ENCODE data around the gene GDPD5. TPM values are rescaled to one million over a fixed set of nuclear protein-coding genes. Genes with fewer than 3 reads are reported as not detected.

The GDPD5 gene
- polyA plus RNA-seq, 1 experiment, result 1.4 TPM

DNA sequence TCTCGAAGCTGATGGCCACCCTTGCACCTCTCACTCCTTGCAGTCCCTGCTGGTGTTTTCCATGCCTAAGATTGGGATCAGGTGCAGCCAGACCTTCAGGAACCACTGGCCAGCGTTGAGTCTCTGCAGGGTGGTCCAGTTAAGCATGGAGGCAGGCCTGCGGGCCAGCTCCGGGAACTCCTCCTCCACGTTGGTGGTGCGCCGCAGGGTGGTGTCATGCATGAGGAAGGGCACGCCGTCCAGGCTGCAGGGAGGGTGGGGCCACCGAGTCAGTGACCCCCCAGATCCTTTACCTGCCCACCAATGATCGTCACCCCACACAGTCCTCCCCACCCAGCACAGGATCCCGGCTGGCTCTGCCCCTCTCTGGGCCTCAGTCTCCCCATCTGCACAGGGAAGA is 82.7 kb downstream of the GDPD5 start:
- Histone ChIP-seq H3K4me3 (ENCODE audit: low read depth, low read length) (no peak overlapping the region), H3K27ac (ENCODE audit: low read depth, low read length) (no peak overlapping the region), H3K27me3 (ENCODE audit: control insufficient read depth, insufficient read depth, low read length) (peaks cover 27% of the 10 kb centered on the region), H3K9me3 (ENCODE audit: control insufficient read depth, insufficient read depth, low read length) (no peaks in the 10 kb centered on the region)
- no peak for DNase-seq (ENCODE audit: low read depth, low spot score)
- TF ChIP-seq, protein P1, sequence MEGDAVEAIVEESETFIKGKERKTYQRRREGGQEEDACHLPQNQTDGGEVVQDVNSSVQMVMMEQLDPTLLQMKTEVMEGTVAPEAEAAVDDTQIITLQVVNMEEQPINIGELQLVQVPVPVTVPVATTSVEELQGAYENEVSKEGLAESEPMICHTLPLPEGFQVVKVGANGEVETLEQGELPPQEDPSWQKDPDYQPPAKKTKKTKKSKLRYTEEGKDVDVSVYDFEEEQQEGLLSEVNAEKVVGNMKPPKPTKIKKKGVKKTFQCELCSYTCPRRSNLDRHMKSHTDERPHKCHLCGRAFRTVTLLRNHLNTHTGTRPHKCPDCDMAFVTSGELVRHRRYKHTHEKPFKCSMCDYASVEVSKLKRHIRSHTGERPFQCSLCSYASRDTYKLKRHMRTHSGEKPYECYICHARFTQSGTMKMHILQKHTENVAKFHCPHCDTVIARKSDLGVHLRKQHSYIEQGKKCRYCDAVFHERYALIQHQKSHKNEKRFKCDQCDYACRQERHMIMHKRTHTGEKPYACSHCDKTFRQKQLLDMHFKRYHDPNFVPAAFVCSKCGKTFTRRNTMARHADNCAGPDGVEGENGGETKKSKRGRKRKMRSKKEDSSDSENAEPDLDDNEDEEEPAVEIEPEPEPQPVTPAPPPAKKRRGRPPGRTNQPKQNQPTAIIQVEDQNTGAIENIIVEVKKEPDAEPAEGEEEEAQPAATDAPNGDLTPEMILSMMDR (IDR thresholded peaks at IDR 0.05; ENCODE audit: low read depth, low read length), result no peak
- ChIA-PET CTCF (interaction anchor here (1.2 to 4.7 kb wide), 4 partner anchors 15 to 88 kb away, joined by 3 to 182 read pairs (median 22); partner anchors contain the start of gene GDPD5), POLR2A (no interaction called here)

DNA sequence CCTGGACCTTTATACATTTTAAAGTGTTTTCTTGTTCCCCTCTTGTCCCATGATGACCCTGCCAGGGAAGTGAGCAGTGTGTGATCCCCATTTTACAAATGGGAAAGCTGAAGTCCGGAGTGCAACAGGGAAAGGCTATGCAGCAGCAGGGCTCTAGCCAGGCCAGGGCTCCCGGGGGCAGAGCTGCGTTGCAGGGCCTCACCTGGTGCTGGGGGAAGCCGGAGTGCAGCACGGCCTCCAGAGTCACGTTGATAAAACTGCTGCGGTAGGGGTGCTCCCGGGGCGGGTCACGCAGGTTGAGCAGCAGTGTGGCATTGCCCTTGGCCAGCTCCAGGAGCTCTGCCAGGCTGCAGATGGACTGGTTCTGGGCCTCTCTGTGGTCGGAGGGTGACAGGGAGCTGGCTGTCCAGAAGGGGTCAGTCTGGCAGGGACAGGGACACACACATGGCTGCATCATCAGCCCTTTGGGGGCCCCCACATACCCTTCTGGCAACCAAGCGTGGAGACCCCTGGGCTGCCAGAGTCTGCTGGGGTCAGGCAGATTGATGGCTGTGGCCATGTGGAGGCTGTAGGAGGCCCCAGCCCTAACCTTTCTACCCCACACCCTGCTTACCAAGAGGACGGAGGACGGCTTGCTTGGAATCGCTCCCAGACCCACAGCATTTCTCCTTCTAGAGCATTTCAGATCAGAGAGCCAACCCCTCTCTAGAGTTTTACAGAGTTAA is 83.4 kb downstream of the GDPD5 start:
- POLR2A ChIA-PET, result no interaction called here
- no peak overlapping the region for H3K27ac ChIP-seq (ENCODE audit: low read depth, low read length)
- no peaks in the 10 kb centered on the region for H3K9me3 ChIP-seq (ENCODE audit: control insufficient read depth, insufficient read depth, low read length)
- TF ChIP-seq, protein P1 (IDR thresholded peaks at IDR 0.05; ENCODE audit: low read depth, low read length), result no peak
- H3K4me3 ChIP-seq (ENCODE audit: low read depth, low read length), result no peak overlapping the region
- DNase-seq (ENCODE audit: low read depth, low spot score), result no peak
- CTCF ChIA-PET, result interaction anchor here (0.7 to 4.7 kb wide), 3 partner anchors 89 to 92 kb away, joined by 3 to 182 read pairs (median 4); no protein-coding TSS in a partner anchor
- H3K27me3 ChIP-seq (ENCODE audit: control insufficient read depth, insufficient read depth, low read length), result peaks cover 21% of the 10 kb centered on the region

DNA sequence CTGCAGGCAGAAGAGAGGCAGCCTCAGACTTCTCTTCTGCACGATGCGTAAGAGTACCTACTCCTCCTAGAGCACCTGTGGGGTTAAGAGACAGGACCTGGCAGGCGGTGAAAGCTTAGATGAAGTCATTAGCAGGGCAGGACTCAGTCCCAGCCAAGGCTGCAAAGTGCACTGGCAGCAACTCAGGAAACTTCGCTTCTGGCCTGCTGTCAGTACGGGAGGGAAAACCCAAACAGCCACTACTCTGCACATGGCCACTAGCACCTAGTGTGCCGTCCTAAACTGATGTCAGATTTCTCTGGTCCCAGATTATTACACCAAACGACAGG is 84.0 kb downstream of the GDPD5 start:
- DNase-seq (ENCODE audit: low read depth, low spot score), result no peak
- TF ChIP-seq, protein P1 (IDR thresholded peaks at IDR 0.05; ENCODE audit: low read depth, low read length), result no peak
- no peak overlapping the region for H3K27ac ChIP-seq (ENCODE audit: low read depth, low read length)
- H3K4me3 ChIP-seq (ENCODE audit: low read depth, low read length), result no peak overlapping the region
- no peaks in the 10 kb centered on the region for H3K9me3 ChIP-seq (ENCODE audit: control insufficient read depth, insufficient read depth, low read length)
- H3K27me3 ChIP-seq (ENCODE audit: control insufficient read depth, insufficient read depth, low read length), result peaks cover 23% of the 10 kb centered on the region
- POLR2A ChIA-PET, result no interaction called here
- CTCF ChIA-PET, result interaction anchor here (0.7 to 1.5 kb wide), 3 partner anchors 84 to 93 kb away, joined by 3 to 4 read pairs (median 4); partner anchors contain the start of gene GDPD5

DNA sequence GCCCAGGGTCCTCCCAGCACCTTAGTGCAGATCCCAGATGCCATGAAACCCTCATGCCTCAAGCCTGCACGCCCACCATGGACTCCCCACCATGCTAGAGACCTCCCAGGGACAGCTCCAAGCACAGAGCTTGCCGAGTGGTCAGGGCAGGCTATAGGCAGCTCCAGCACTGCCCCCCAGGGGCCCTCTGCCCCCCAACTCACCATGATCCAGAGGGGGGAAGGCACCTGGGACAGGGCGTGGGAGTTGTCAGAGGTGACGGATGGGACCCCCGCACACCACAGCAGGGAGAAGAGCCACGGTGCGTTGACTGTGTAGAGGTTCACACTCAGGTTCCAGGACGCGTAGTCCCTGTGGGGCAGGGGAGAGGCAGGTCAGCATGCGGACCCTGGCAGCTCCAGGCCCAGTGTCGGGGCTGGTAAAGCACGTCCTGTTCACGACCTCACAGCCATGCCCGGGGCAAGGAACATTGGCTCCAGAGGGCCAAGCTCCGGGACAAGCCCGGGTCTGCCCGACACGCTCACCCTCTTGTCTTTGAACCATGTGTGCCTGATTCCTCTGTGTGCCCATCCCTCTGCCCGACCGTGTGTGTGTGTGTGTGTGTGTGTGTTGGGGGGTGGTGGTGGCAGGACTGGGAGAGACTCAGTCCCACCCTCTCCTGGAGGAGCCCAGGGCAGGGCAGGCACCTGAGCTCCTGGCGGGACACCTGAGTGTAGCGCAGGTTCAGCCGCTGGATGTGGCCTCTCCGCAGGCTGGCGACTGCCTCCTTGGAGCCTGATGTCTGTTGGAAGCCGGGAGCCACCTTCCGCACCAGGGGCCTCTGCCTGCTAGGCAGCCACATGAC is 84.6 kb downstream of the GDPD5 start:
- Histone ChIP-seq H3K27me3 (ENCODE audit: control insufficient read depth, insufficient read depth, low read length) (peaks cover 23% of the 10 kb centered on the region), H3K9me3 (ENCODE audit: control insufficient read depth, insufficient read depth, low read length) (no peaks in the 10 kb centered on the region), H3K4me3 (ENCODE audit: low read depth, low read length) (no peak overlapping the region), H3K27ac (ENCODE audit: low read depth, low read length) (no peak overlapping the region)
- ChIA-PET POLR2A (no interaction called here), CTCF (interaction anchor here (1.3 to 1.5 kb wide), 3 partner anchors 84 to 91 kb away, joined by 4 read pairs; partner anchors contain the start of gene GDPD5)
- DNase-seq (ENCODE audit: low read depth, low spot score), result no peak
- TF ChIP-seq, protein P1 (IDR thresholded peaks at IDR 0.05; ENCODE audit: low read depth, low read length), result no peak
